HFFc6 (cell line): ENCODE data around the gene DVL2. TPM values are rescaled to one million over a fixed set of nuclear protein-coding genes. Genes with fewer than 3 reads are reported as not detected.
A peak's percentile ranks its signal among the peaks of the same experiment; 100 is the strongest.

ENCODE experiments used
- DNase-seq: peaks from one replicate; pipeline ENCODE4 v3.0.0-alpha.2; 2018
- H3K27ac Mint-ChIP-seq: 2 replicates; pipeline ENCODE4 v1.8.0; 2020; ENCODE audit warnings: mild to moderate bottlenecking, mixed read lengths
- H3K27me3 Mint-ChIP-seq: 2 replicates; pipeline ENCODE4 v1.8.0; 2021; ENCODE audit warnings: mild to moderate bottlenecking, moderate library complexity, mixed read lengths; ENCODE audit not compliant: insufficient read depth
- H3K36me3 Mint-ChIP-seq: 2 replicates; pipeline ENCODE4 v1.8.0; 2021; ENCODE audit warnings: low read depth, mixed read lengths
- H3K4me1 Mint-ChIP-seq: 2 replicates; pipeline ENCODE4 v1.8.0; 2020; ENCODE audit warnings: low read depth, mixed read lengths
- H3K4me3 Mint-ChIP-seq: 2 replicates; pipeline ENCODE4 v1.8.0; 2020; ENCODE audit warnings: mild to moderate bottlenecking, moderate library complexity, mixed read lengths
- H3K9me3 Mint-ChIP-seq: 2 replicates; pipeline ENCODE4 v1.8.0; 2020; ENCODE audit warnings: mild to moderate bottlenecking, mixed read lengths
- CTCF ChIP-seq: fragments of 200-600 bp; sonication (generic); IDR thresholded peaks from 2 replicates; pipeline ENCODE4 v1.5.0; 2021; ENCODE audit warnings: antibody characterized with exemption, mild to moderate bottlenecking
- total RNA-seq, 6 experiments: library from RNA; stranded (reverse); fragmentation: NEBNext Ultra II Directional; extraction: Animal tissue kit (Norgen Biotek cat#: 25700); gene quantifications; 2 replicates in 1 of 6; 3 replicates in 5 of 6; pipeline ENCODE4 v1.2.3, GENCODE V29; 2021

DVL2 gene
- total RNA-seq, 6 experiments from 2014 or later, result 24.9 to 29.1 (median 27.0) TPM

GRCh38 chr17:7215652-7216180, 18.6 kb downstream of the DVL2 start:
- Mint-ChIP-seq H3K27ac (peak overlapping the region; percentile 96), H3K4me3 (peak overlapping the region; percentile 88), H3K9me3 (no peaks in the 10 kb centered on the region), H3K27me3 (peaks cover 22% of the 10 kb centered on the region), H3K36me3 (peaks cover 13% of the 10 kb centered on the region), H3K4me1 (peaks cover 75% of the 10 kb centered on the region)
- DNase-seq, result no peak
- no peak for TF ChIP-seq CTCF

GRCh38 chr17:7215136-7215638, 19.1 kb downstream of the DVL2 start:
- Mint-ChIP-seq H3K9me3 (no peaks in the 10 kb centered on the region), H3K4me3 (peak overlapping the region; percentile 88), H3K4me1 (peaks cover 75% of the 10 kb centered on the region), H3K27me3 (peaks cover 17% of the 10 kb centered on the region), H3K36me3 (peaks cover 8% of the 10 kb centered on the region), H3K27ac (peak overlapping the region; percentile 96)
- DNase-seq, result no peak
- no peak; the same call in 1 of the 2 replicates for TF ChIP-seq CTCF

GRCh38 chr17:7214300-7215135, 19.8 kb downstream of the DVL2 start:
- H3K4me1 Mint-ChIP-seq, result peaks cover 75% of the 10 kb centered on the region
- peak; percentile 94 for DNase-seq
- H3K27me3 Mint-ChIP-seq, result peaks cover 14% of the 10 kb centered on the region
- H3K9me3 Mint-ChIP-seq, result no peaks in the 10 kb centered on the region
- peak overlapping the region; percentile 88 for H3K4me3 Mint-ChIP-seq
- H3K36me3 Mint-ChIP-seq, result peaks cover 7% of the 10 kb centered on the region
- H3K27ac Mint-ChIP-seq, result peak overlapping the region; percentile 96
- peak; percentile 72 for TF ChIP-seq CTCF

GRCh38 chr17:7213895-7214299, 20.4 kb downstream of the DVL2 start:
- H3K27ac Mint-ChIP-seq, result peak overlapping the region; percentile 96
- peaks cover 12% of the 10 kb centered on the region for H3K27me3 Mint-ChIP-seq
- TF ChIP-seq CTCF, result peak; percentile 72
- peaks cover 69% of the 10 kb centered on the region for H3K4me1 Mint-ChIP-seq
- peak overlapping the region; percentile 88 for H3K4me3 Mint-ChIP-seq
- H3K9me3 Mint-ChIP-seq, result no peaks in the 10 kb centered on the region
- DNase-seq, result peak; percentile 67
- peaks cover 7% of the 10 kb centered on the region for H3K36me3 Mint-ChIP-seq

GRCh38 chr17:7211491-7212273, 22.6 kb downstream of the DVL2 start:
- Mint-ChIP-seq H3K4me3 (peak overlapping the region; percentile 6; the same call in 1 of the 2 replicates), H3K9me3 (no peaks in the 10 kb centered on the region), H3K27ac (peak overlapping the region; percentile 27), H3K4me1 (peaks cover 59% of the 10 kb centered on the region), H3K27me3 (peaks cover 9% of the 10 kb centered on the region), H3K36me3 (peaks cover 7% of the 10 kb centered on the region)
- DNase-seq, result no peak
- TF ChIP-seq CTCF, result no peak
